Pons (tissue), 1 donor: Measurements from ENCODE around the gene NGEF.

Experiments used
- DNase-seq: peaks from one replicate; pipeline ENCODE4 v3.0.0-alpha.2; 2016; ENCODE audit warnings: low spot score

NGEF gene

DNA sequence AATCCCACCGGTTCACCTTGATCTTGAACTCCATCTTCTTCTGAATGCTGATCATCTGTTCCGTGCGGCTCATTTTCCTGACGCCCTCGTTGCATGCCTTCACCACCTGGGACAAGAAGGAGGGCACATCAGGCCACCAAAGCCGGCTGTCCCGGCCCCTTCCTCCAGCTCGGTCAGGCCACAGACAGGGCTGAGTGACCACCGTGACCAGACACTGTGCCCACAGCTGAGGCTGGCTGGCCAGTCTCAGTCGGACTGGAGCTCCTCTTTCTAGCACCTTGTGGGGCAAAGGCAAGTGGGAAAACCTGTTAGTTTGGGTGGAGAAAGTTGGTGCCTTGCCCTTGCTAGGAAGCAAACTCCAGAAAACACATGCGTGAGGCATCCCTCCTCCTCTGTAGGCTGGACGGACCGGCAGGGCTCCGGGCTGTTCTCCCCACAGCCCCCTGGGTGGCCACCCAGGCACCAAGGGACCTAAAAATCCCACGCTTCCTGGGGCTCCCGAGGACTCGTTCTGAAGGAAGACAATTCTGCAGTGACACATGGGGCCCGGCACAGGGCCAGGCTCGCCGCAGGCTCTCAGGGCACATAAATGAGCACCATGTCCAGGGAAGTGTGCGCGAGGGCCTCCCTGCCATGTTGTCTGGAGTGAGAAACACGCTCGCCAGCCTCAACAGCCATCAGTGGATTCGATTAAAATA, 127.6 kb downstream of the NGEF start:
- DNase-seq = no peak

DNA sequence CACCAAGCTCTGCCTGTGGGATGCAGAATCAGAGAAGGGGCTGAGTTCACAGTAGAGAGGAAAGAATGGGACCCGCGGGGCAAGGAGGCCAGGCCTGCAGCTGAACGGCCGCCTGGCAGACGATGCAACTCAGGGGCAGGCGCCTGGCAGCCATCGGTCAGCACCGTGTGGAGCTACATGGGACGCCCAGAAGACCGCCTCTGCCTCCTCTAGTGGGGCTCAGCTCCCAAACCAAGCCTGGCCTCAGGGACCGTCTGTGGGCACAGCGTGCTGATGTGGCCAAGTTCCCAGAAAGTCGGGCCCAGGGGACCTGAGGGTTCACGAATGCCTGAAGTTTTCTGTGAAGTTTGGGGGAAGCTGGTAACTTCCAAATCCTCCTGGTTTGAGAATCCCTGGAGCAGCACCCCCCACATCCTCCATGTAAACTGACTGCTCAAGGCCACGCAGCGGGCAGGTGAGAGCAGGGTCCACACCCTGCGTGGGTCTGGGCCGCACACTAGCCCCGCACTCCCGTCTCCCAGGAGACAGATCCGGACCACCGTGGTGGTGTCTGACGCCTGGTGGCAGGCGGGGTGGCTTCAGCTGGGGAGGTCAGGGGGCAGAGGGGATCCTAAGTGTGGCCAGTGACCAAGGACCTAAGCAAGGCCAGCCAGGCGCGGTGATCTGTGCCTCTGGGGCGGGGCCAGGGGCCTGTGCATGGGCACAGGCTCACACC, 128.3 kb downstream of the NGEF start:
- DNase-seq = no peak

DNA sequence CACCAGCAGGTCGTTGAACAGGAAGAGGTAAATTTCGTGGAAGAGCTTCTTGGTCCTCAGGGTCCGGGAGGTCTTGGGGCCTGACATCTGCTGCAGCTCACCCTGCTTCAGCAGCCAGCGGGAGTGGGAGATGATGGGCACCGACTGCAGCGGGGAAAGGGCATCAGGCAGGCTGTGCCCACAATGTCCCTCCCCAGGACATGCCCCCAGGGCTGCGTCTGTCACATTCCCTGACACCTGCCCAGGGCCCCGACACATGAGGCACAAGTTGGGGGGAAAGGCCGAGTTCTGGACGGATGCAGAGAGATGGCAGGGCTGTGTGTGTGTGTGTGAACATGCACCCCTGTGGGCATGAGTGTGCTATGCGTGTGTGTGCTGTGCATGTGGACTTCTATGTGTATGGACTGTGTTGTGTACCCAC, 129.0 kb downstream of the NGEF start:
- no peak for DNase-seq

DNA sequence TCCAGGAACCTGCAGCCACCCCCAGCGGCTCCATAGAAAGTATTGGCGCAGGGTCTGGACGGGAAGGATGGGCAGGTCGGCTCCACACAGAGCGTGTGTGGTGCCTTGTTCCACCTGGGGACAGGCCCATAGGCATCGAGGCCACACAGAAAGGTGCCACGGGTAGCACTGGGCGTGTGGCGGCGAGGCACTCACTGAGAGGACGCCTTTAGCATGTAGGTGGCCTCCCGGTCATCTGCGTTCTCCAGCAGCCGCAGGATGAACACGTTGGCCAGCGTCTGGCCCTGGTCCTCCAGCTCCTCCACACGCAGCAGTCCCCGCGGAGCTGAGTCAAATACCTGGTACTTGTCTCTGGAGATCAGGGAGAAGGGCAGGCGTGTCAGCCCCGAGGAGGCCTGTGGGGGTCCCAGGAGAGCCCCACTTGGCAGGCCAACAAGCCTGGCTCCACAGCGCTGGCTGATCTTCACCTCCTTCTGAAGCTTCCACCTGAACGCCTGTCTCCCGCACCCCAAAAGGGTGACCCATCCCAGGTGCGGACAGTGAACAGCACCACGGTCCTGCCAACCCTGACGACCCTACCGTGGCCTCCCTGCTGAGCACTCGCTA, 129.8 kb downstream of the NGEF start:
- DNase-seq = no peak

DNA sequence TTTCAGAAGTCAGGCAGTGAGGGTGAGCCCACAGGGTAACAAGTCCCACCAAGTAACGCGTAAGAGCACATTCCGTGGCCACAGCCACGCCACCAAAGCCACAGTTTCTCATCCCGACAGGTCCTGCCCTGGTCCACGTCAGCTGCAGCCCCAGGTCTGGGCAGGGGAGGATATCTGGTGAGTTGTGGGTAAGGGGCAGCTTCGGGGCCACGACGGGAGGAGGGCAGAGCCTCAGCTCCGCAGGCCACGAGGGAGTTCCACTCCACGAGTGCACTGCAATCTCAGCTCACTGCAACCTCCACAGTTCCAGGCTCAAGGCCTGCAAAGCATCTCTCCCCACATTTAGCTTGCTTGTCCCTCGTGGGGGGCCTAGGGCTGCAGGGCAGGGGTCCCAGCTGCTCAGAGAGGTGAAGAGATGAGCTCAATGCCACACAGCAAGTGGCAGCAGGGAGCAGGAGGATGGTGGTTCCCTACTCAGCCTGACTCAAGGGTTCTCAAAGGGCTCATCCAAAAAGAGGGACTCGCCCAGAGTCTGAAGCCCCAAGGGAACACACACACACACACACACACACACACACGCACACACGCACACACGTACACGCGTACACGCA, 130.4 kb downstream of the NGEF start:
- DNase-seq = no peak

DNA sequence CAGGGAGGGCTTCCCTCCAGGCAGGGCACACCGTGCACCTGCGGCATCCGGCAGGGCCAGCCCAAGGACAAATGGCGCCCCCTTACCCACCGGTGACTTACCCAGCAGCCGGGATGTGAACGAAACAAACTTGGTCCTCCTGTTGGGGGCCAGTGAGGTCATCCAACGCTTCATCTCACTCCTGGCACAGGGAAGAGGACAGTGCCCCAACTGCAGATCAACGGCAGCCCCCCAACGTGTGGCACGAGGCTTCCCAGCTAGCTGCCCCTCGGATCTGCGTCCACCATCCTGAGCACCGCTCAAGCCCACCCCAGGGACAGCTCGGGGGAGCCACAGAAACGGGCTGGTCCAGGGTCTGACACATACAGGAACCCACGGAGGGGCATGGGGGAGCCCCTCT, 131.0 kb downstream of the NGEF start:
- DNase-seq = no peak

DNA sequence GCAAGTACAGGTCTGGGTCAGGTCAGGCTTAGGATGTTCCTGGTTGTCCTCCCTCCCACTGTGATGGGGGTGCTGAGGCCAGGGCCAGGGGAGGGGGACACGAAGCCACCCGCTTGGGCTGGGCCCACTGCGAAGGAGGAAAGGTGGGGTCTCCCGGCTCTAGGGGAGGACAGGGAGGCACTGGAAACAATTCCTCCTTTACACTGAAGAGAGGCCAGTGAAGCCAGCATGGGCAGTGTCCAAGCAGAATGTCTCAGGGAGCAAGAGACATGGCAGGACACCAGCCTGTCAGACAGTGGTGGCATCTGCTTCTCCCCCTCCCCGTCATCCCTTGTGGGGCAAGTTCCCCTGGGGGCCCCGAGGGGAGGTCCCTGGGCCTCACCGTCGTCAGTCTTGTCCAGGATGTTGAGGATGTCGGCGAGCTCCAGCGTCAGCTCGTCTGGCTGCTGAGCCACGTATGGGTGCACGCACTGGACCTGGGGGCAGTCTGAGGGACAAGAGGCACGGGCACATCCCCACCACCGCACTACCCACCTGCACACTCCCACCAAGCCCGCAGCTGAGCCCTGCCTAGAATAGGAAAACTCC, 132.2 kb downstream of the NGEF start:
- DNase-seq = no peak

DNA sequence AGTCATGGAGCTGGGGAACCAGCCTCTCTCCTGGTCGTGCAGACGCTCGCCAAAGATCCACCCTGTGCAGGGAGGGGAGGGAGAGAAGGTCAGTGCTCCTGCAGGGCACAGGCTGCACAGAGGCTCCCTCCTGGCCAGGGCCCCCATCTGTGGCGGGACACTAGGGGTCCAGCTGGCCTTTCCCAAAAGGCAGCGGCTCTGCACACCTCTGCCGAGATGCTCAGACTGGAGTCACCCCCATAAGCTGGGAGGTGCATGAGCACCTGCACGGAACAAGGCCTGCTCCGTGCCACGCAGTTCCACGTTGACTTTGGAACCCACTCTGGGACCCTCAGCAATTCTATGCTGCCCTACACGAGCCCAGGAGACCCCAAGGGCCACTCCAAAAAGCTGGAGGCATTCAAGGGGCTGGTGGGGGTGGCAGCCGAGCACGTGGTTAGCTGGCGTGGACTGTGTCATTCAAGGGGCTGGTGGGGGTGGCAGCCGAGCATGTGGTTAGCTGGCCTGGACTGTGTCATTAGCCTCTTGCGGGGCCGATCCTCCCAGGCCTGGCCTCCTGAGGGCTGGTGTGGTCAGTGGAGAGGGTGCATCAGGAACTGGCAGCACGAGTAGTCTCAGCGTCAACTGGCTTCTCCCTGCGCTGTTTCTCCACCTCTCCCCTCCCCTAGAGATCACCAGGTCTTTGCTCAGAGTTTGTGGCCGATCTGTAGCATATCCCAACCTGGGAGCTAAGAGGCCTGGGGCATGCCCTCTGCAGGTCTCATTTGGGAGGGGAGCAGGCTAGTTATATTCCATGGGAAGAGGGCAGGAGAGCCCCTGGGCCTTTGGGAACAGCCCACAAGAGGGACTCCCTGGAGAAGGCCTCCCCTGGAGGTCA, 133.2 kb downstream of the NGEF start:
- DNase-seq = no peak

DNA sequence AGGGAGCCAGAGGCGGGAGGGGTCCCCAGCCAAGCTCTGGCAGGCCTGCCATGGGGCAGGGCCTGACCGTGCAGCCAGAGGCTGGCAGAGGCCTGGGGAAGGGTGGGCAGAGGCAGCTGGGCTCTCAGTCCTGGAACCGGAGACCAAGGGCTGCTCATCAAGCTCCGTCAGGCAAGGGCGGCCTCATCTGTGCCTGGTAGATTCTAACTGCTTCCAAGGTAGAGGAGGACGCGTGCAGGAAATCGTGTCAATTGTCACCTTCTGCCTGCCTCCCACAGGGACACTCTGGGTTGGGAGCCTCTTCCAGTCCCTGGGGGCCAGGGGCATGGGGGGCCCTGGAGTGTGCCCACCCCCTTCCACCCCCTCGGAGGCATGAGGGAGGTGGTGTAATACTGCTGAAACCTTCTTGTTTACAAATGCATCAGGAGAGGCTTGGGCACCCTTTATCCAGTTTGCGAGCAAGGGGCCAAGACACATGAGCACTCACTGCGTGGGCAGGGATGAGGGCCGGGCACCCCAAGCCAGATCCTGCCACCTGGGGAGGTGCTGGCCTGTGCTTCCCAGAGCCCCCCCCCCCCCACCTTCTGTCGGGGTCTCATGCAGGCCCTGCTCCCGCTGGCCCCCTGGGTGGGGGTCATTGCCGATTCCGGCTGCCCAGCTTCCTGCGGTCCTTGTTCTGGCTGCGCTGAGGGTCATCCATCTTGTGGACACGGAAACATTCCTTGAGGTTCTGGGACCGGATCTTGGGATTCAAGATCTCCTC, 134.0 kb downstream of the NGEF start:
- DNase-seq = no peak

DNA sequence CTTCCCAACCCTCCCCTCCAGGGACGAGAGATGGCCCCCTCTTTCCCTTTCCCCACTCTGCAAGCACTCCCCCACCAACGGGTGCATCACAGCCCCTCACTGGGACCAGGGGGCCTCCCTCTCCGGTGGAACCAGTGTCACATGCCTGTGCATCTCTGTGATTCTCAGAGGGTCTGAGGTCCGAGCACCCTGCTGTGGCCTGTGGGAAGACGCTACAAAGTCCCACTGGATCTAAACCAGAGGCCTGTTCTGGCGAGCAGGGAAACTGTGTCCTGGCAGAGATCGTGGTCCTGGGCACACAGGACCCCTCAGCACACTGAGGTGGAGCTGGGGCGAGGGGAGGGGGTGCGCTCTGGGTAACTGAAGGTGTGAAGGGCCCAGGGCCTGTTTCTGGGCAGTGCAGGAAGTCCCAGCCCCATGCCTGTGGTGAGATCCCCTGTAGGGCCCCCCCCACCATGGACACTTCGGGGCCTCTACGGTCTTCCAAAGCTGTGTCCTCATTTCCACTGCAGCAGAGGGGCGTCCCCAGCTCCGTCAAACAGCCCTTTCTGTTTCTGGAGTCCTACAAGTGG, 135.0 kb downstream of the NGEF start:
- DNase-seq = no peak

DNA sequence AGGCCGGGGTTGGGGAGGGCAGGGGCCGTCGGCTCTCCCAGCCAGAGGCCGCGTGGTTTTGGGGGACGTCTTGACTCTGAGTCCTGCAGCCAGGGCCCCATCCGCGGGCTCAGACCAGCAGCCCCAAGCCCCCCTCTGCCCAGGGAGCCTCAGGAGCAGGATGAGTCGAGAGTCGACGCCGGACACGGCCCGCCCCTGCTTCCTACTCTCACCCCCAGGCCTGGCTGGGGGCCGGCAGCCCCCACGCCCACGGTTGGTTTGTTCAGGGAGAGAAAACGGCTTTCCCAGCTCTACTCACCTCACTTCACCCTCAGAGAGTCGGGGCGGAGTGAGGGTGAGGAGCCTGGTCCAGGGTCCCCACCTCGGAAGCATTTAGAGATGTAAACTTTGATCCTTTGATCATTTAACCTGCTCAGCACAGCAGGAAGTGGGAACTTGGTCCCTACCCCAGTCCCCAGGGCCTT, 136.0 kb downstream of the NGEF start:
- DNase-seq = no peak

DNA sequence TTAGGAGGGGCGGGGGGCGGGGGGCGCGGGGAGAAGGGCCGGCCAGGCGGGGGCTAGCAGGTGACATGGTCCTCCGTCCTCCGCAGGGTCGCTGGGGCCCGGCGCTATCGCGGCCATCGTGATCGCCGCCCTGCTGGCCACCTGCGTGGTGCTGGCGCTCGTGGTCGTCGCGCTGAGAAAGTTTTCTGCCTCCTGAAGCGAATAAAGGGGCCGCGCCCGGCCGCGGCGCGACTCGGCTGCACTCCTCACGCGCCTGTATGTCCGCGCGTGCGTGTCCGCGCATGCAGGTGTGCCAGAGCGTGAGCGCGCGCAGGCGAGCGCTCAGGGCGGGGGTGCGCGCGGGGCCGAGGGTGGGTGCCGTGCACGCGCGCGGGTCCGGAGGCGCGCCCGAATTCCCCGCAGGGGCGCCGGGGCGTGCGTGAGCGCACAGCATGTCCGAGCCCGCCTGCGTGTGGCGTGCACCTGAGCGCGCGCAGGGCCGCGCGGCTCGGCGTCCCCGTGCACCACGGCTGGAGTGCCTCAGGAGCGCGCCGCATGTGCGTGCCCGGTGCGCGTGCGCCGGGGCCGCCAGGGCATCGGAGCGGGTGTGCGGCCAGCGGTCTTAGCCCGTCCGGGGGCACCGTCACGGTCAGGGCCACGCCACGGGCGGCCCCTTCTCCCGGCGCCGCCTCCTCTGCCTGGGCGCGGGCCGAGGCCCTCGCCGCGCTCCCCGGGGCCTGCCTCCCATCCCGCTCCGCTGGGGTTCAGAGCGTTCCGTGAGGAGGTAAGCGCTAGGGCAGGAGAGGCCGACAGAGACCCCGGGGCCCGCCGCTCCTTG, 136.7 kb downstream of the NGEF start:
- DNase-seq = no peak

DNA sequence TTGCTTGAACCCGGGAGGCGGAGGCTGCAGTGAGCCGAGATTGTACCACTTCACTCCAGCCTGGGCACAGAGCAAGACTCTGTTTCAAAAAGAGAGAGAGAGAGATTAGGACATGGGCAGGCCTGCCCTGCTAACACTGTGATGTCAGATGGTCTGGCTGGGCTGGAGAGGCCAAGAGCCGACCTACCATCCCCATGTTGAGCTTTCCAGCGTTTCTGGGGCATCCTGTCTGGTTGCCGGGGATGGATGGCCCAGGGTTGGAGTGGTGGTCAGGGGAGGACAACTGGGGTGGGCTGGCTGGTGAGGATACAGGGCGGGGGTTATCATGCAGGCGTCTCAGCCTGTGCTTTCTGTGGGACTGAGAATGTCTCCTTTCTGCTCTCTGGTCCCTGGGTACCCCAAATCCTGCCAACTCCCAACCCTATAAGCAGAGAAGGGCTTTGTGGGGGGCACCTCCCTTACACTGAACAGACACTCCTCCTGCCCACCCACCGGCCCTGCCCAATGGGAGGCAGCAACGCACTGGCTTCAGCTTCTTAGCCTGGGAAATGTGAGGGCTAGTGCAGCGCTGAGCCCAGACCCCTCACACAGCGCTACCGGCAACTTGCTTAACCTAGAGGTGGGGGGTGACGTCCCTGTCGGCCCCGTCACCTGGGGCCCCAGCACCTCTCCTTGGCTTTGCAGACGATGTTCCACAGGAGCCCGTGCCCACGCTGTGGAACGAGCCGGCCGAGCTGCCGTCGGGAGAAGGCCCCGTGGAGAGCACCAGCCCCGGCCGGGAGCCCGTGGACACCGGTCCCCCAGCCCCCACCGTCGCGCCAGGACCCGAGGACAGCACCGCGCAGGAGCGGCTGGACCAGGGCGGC, 137.6 kb downstream of the NGEF start:
- peak; percentile 59 for DNase-seq

DNA sequence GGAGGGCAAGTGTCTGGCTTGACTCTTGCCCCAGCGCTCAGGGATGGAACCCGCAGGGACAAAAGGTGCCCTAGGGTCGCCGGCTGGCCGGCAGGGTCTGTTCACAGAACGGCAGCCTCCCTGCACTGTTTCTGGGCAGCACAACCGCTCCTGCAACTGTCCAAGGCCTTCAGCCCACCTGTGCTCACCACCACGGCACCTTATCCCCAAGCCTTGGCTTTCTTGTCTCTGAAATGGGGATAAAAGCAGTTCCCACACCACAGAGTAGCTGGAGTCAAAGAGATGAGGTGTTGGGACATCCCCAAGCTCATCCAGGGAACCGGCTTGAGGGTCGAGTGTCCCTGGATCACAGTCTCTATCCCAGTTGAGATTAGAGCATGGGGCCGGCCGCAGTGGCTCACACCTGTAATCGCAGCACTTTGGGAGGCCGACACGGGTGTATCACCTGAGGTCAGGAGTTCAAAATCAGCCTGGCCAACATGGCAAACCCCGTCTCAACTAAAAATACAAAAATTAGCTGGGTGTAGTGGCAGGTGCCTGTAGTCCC, 138.3 kb downstream of the NGEF start:
- no peak for DNase-seq

DNA sequence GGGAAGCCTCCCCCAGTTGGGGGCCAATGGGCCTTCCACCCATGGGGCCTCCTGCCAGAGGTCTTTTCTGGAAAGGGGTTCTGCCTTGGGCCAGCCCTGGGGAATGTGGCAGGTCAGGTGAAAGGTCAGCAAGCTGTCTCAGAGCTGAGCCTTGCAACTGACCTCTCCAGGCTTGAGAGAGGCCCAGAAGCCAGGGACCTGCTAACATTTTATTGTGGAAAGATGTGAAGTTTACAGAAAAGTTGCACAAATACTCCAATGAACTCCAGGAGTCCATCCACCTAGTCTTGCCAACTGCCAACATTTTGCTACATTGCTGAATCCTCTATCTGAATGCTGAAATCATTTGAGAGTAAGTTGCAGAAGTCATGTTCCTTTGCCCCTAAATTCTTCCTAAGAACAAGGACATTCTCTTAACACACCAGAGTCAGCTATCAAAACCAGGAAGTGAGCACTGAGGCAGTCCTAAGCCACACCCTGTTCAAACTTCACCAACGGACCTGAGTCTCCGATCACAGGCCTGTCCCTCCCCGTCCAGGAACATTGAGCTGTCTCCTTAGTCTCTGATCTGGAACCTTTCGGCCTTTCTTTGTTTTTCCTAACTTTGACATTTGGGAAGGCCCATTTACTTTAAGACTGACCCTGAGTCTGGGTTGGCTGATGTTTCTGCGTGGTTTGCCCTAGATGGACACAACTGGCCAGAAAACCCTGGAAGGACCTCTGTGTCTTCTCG, 139.0 kb downstream of the NGEF start:
- no peak for DNase-seq

DNA sequence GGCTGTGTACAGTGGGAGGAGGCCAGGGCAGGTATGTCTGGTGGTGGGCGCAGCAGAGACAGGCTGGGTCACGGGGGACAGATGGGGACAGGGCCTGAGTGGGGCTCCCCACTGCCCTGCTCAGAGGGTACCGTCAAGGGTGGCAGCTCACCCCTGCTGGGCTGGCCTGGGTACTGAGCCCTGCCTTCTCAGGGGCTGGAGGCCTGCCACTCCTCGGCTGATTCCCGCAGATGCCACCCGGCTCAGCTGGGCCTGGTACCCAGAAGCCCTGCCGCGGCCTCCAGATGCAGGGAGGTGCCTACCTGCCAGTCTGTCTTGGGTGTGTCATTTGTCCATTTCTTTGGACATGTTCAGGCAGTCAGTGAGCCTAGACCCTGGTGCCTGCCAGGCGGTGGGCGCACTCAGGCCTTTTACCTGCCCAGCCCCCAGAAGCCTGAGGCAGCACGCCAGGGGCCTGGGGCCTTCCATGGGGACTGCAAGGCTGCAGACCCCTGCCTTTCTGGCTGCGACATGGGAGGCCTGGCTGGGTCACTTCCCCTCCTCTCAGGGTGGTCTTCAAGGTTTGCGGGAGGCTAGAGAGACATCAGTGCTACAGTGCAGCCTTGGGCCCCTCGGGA, 139.7 kb downstream of the NGEF start:
- no peak for DNase-seq

DNA sequence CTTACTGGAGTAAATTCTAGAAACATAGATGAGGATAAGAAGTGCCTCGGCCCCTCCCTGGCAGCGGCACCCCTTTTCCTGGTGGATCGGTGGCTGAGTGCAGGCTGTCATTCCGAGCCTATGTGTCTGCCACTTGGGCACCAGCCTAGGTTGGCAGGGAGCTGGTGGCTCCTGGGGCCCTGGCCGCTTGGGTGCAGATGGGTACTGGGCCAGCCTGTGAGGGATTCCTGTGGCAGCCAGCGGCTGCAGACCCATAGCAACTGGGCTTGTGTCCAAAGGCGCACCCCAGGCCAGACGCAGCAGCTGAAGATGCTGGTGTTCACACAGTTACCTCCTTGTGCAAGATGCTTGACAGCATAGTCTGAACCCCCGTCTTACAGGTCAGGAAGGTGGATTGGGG, 140.2 kb downstream of the NGEF start:
- peak; percentile 72 for DNase-seq
